Cardiac muscle cell (in vitro differentiated cells and primary cell): ENCODE results near the gene MEGF11. TPM values are rescaled to one million over a fixed set of nuclear protein-coding genes. Genes with fewer than 3 reads are reported as not detected.

Source experiments
- DNase-seq, 2 donors: peaks; one replicate each; pipeline versions ENCODE4 v3.0.0 to v3.0.0-alpha.2; 2010 to 2017; ENCODE audit warnings: low read depth in 1 of 2, low spot score in 1 of 2
- H3K27ac ChIP-seq: fragments of 200-600 bp; sonication (generic); 2 replicates; pipeline ENCODE4 v1.5.1; 2016
- H3K27me3 ChIP-seq: fragments of 200-600 bp; sonication (generic); 2 replicates; pipeline ENCODE4 v1.6.0; 2016; ENCODE audit warnings: control low read depth
- H3K36me3 ChIP-seq: fragments of 200-600 bp; sonication (generic); 2 replicates; pipeline ENCODE4 v1.5.1; 2016; ENCODE audit warnings: control low read depth
- H3K4me1 ChIP-seq: fragments of 200-600 bp; sonication (generic); 2 replicates; pipeline ENCODE4 v1.8.1; 2017; ENCODE audit warnings: low read depth, mild to moderate bottlenecking, mixed run types
- H3K4me3 ChIP-seq: fragments of 200-600 bp; sonication (generic); 2 replicates; pipeline ENCODE4 v1.5.1; 2016; ENCODE audit warnings: mild to moderate bottlenecking
- H3K9me3 ChIP-seq: fragments of 200-600 bp; sonication (generic); 2 replicates; pipeline ENCODE4 v1.5.1; 2017; ENCODE audit warnings: low read depth, mild to moderate bottlenecking, control low read depth
- polyA plus RNA-seq: library from polyadenylated mRNA; unstranded; fragments of >200 nt; fragmentation: Nextera tagmentation; extraction: Ambion mirVana; gene quantifications from 2 replicates; pipeline ENCODE4 v1.2.1, GENCODE V29; 2016
- total RNA-seq: library from RNA; depleted of rRNA; stranded (reverse); fragments of >200 nt; gene quantifications from 2 replicates; pipeline ENCODE4 v1.2.3, GENCODE V29; 2016
- TF ChIP-seq, protein P1 (sequence below): IDR thresholded peaks from 2 replicates; pipeline ENCODE4 v1.5.1; 2012; ENCODE audit warnings: low read depth, mild to moderate bottlenecking, low read length

Gene MEGF11
- total and polyA plus RNA-seq, 2 experiments from 2014 or later: 0.30 TPM; not detected in 1

DNA sequence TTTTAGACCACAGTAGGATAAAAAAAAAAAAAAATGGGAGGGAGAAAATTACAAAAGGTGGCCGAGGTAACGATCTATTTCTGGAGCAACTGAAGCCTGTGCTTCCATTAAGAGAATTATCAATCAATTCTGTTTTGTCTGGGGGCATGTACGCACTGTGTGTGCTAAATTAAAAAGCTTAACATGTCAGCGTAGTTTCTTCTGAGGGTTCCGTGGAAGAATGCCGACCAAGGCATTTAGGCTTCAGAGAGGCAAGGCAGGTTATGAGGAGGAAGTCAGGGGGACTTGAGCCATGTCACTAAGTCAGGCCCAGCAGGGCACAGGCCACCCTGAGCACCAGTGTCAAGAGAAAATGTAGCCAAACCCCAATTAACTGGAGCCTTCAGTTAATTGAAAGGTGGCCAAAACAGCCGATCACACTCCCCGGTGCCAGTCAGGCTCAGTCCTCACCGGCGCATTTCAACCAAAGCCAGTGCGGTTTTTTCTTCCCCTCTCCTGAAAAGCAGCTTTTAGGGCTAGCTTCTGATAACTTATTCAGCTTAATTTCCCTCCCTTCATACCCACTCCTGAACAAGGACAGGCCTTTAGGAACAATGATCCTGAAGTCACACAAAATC, 113.9 kb downstream of the MEGF11 start:
- H3K9me3 ChIP-seq: no peaks in the 10 kb centered on the region
- peaks cover 6% of the 10 kb centered on the region for H3K4me1 ChIP-seq
- no peaks in the 10 kb centered on the region for H3K36me3 ChIP-seq
- DNase-seq: no peak
- H3K27me3 ChIP-seq: no peaks in the 10 kb centered on the region
- no peak overlapping the region for H3K4me3 ChIP-seq
- H3K27ac ChIP-seq: no peak overlapping the region
- TF ChIP-seq, protein P1, sequence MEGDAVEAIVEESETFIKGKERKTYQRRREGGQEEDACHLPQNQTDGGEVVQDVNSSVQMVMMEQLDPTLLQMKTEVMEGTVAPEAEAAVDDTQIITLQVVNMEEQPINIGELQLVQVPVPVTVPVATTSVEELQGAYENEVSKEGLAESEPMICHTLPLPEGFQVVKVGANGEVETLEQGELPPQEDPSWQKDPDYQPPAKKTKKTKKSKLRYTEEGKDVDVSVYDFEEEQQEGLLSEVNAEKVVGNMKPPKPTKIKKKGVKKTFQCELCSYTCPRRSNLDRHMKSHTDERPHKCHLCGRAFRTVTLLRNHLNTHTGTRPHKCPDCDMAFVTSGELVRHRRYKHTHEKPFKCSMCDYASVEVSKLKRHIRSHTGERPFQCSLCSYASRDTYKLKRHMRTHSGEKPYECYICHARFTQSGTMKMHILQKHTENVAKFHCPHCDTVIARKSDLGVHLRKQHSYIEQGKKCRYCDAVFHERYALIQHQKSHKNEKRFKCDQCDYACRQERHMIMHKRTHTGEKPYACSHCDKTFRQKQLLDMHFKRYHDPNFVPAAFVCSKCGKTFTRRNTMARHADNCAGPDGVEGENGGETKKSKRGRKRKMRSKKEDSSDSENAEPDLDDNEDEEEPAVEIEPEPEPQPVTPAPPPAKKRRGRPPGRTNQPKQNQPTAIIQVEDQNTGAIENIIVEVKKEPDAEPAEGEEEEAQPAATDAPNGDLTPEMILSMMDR: no peak

DNA sequence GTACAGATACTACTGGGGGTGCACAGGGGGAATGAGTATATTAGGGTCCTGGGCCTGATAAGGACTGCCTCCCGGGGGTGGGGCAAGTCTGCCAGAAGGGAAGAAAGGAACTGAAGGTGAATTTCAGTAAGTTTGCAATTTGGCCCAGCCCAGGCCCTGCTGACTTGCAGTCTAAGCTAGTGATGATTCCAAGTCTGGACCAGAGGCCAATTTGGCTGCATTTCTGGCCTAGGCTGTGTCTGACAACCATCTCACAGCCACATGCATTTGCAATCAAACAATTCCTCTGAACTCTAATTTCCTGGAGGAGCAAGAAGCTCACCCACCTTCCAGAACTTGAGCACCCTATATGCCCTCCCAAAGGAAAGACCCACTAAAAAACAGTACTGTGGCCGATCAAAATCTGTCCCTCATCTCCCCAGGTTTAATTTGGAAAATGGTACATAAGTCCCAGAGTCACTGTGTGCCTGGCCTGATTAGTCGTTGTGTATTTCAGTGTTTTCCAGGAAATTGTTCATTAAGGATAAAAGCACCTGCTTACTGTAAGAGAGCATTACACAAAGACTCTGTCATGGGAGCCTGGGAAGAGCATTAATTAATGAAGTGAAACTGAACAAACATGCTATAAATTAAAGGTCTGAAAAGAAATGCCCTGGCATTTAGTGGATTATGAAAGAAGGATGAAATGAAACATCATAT, 114.5 kb downstream of the MEGF11 start:
- peaks cover 6% of the 10 kb centered on the region for H3K4me1 ChIP-seq
- H3K4me3 ChIP-seq: no peak overlapping the region
- TF ChIP-seq, protein P1: no peak
- no peak for DNase-seq
- no peaks in the 10 kb centered on the region for H3K9me3 ChIP-seq
- H3K27ac ChIP-seq: no peak overlapping the region
- H3K36me3 ChIP-seq: no peaks in the 10 kb centered on the region
- no peaks in the 10 kb centered on the region for H3K27me3 ChIP-seq

DNA sequence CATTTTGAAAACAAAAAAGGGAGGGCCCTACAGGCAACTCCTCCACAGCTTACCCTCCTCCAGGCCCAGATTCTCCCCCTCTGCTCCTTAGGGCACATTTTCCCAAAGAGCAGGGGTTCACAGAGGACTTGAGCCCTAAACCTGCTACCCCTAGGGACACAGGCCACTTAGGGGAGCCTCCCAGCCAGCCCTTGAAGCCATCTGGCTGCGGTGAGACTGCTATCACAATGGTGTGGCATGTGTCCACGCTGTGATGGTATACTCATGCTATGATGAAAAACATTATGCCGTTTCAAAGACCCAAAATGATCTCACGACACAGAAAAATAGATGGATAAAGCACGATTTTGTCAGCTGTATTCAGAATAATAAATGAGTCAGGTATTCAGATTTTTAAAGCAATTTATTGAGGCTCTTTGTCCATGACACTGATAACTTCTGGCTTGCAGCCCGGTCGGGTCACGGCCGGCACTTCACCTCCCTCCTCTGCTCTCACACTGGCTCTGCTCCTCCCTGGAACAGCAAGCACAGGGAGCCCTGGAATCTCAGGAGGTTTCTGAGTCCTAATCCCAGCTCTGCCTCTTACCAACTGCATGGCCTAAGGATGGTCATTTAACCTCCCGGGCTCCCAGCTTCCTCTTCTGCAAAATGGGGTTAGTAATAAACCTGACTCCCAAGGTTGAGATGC, 115.3 kb downstream of the MEGF11 start:
- Histone ChIP-seq H3K36me3 (no peaks in the 10 kb centered on the region), H3K4me3 (no peak overlapping the region), H3K27me3 (no peaks in the 10 kb centered on the region), H3K4me1 (peaks cover 6% of the 10 kb centered on the region), H3K27ac (no peak overlapping the region), H3K9me3 (no peaks in the 10 kb centered on the region)
- peak; percentile 3 to 42 for DNase-seq
- TF ChIP-seq, protein P1: no peak

DNA sequence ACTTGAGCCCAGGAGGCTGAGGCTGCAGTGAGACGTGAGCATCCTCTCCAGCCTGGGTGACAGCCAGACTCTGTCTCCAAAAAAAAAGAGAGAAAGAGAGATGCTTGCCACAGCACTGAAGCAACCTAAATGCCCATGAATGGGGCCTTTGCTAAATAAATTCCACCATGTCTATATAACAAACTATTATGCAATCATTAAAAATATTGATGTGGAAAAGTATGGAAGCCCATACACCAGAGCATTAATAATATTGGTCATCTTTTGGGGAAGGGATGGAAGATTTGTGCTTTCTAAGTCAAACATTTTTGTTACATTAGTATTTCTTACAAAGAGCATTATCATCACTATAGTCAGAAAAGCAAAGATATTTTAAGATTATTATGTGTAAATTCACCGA, 116.6 kb downstream of the MEGF11 start:
- TF ChIP-seq, protein P1: no peak
- Histone ChIP-seq H3K4me1 (peaks cover 10% of the 10 kb centered on the region), H3K27ac (no peak overlapping the region), H3K27me3 (no peaks in the 10 kb centered on the region), H3K4me3 (no peak overlapping the region), H3K36me3 (no peaks in the 10 kb centered on the region), H3K9me3 (no peaks in the 10 kb centered on the region)
- DNase-seq: no peak

DNA sequence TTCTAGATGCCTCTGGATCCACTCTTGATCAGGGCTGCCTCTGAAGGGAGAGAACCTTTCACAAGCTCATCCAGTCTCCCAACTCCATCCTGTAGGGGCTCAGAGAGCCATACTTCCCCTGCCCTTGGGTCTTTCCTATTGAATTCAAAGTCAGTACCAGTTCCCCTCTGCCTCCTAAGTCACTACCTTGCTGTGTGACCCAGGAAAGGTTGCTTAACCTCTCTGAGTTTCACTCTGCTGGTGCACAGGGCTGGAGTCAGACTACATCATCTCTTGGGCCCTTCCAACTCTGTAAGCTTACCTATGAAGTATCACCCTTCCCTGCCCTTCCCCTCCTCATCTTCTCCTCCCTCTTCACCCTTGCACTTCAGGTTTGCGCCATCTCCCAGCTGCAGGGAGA, 117.9 kb downstream of the MEGF11 start:
- H3K27ac ChIP-seq: no peak overlapping the region
- peaks cover 21% of the 10 kb centered on the region for H3K4me1 ChIP-seq

More for the DNA sequence above, 117.9 kb downstream of the MEGF11 start:
- Histone ChIP-seq H3K27me3 (no peaks in the 10 kb centered on the region), H3K4me3 (no peak overlapping the region), H3K9me3 (no peaks in the 10 kb centered on the region), H3K36me3 (no peaks in the 10 kb centered on the region)
- TF ChIP-seq, protein P1: no peak
- DNase-seq: no peak
